ENCODE results near the gene SCGB1D4.

GRCh38 chr11:62251698-62252097 lies 47.2 kb downstream of the SCGB1D4 start:
- TF ChIP-seq CTCF (IDR thresholded peaks at IDR 0.05) (no peak), POLR2A (IDR thresholded peaks at IDR 0.05) (no peak), POLR2AphosphoS5 (IDR thresholded peaks at IDR 0.05) (no peak)

Data from sigmoid colon (tissue), 4 donors.